ENCODE measurements around the gene UTP4.

The UTP4 gene

GRCh38 chr16:69095193-69095592 lies 37.3 kb upstream of the UTP4 start:
- Histone ChIP-seq H3K27ac (ENCODE audit: poor library complexity, severe bottlenecking) (no peak overlapping the region), H3K36me3 (ENCODE audit: low read depth) (no peaks in the 10 kb centered on the region), H3K27me3 (ENCODE audit: insufficient read depth, poor library complexity, severe bottlenecking) (no peaks in the 10 kb centered on the region), H3K4me1 (ENCODE audit: insufficient read depth, poor library complexity, severe bottlenecking) (no peaks in the 10 kb centered on the region), H3K9me3 (ENCODE audit: severe bottlenecking) (no peaks in the 10 kb centered on the region), H3K4me3 (ENCODE audit: severe bottlenecking) (no peak overlapping the region)
- ATAC-seq (ENCODE audit: low read depth) (no peak), DNase-seq (ENCODE audit: low spot score) (no peak)
- TF ChIP-seq CTCF (IDR thresholded peaks at IDR 0.05; ENCODE audit: poor library complexity, severe bottlenecking), result no peak

- no peaks in the 10 kb centered on the region for H3K9me3 ChIP-seq (ENCODE audit: severe bottlenecking)
- H3K27me3 ChIP-seq (ENCODE audit: insufficient read depth, poor library complexity, severe bottlenecking), result no peaks in the 10 kb centered on the region
- H3K4me1 ChIP-seq (ENCODE audit: insufficient read depth, poor library complexity, severe bottlenecking), result peaks cover 3% of the 10 kb centered on the region
- H3K36me3 ChIP-seq (ENCODE audit: low read depth), result no peaks in the 10 kb centered on the region
- DNase-seq (ENCODE audit: low spot score) (no peak), ATAC-seq (ENCODE audit: low read depth) (no peak)
- no peak overlapping the region for H3K4me3 ChIP-seq (ENCODE audit: severe bottlenecking)
- H3K27ac ChIP-seq (ENCODE audit: poor library complexity, severe bottlenecking), result no peak overlapping the region
- TF ChIP-seq CTCF (IDR thresholded peaks at IDR 0.05; ENCODE audit: poor library complexity, severe bottlenecking), result no peak
These were observed 32.3 kb upstream of the UTP4 start for GRCh38 chr16:69100071-69100691.

- ATAC-seq (ENCODE audit: low read depth) (peak; percentile 58), DNase-seq (ENCODE audit: low spot score) (no peak)
- TF ChIP-seq CTCF (IDR thresholded peaks at IDR 0.05; ENCODE audit: poor library complexity, severe bottlenecking), result peak; percentile 79
- H3K9me3 ChIP-seq (ENCODE audit: severe bottlenecking), result no peaks in the 10 kb centered on the region
- peak within 1 kb of the TSS; percentile 50 for H3K4me3 ChIP-seq (ENCODE audit: severe bottlenecking)
- H3K36me3 ChIP-seq (ENCODE audit: low read depth), result peaks cover 19% of the 10 kb centered on the region
- no peaks in the 10 kb centered on the region for H3K27me3 ChIP-seq (ENCODE audit: insufficient read depth, poor library complexity, severe bottlenecking)
- H3K4me1 ChIP-seq (ENCODE audit: insufficient read depth, poor library complexity, severe bottlenecking), result peaks cover 1% of the 10 kb centered on the region
- H3K27ac ChIP-seq (ENCODE audit: poor library complexity, severe bottlenecking), result peak within 1 kb of the TSS; percentile 47
These were observed 26.7 kb upstream of the UTP4 start, which contains the start of gene HAS3 for GRCh38 chr16:69105501-69106361. HAS3 (plus strand) TSS chr16:69105653; CDS start chr16:69109396, 3,743 bp downstream.

- DNase-seq (ENCODE audit: low spot score), result no peak
- Histone ChIP-seq H3K27ac (ENCODE audit: poor library complexity, severe bottlenecking) (peak overlapping the region; percentile 47), H3K36me3 (ENCODE audit: low read depth) (peaks cover 21% of the 10 kb centered on the region), H3K4me1 (ENCODE audit: insufficient read depth, poor library complexity, severe bottlenecking) (no peaks in the 10 kb centered on the region), H3K27me3 (ENCODE audit: insufficient read depth, poor library complexity, severe bottlenecking) (no peaks in the 10 kb centered on the region), H3K9me3 (ENCODE audit: severe bottlenecking) (no peaks in the 10 kb centered on the region), H3K4me3 (ENCODE audit: severe bottlenecking) (peak overlapping the region; percentile 50)
- no peak for TF ChIP-seq CTCF (IDR thresholded peaks at IDR 0.05; ENCODE audit: poor library complexity, severe bottlenecking)
- ATAC-seq (ENCODE audit: low read depth), result peak; percentile 17
These were observed 25.7 kb upstream of the UTP4 start for GRCh38 chr16:69106491-69107315.
